Lung (tissue), 12 donors: ENCODE measurements around the gene RETN. TPM values are rescaled to one million over a fixed set of nuclear protein-coding genes. Genes with fewer than 3 reads are reported as not detected.

Experiments used
- ATAC-seq: fragments of 200-7000 bp; cut with Tn5 transposase; one replicate; pipeline ENCODE4 v1.9.1; 2020; ENCODE audit warnings: moderate number of reproducible peaks; ENCODE audit not compliant: insufficient read depth, low FRiP score
- DNase-seq, 3 donors: peaks; one replicate each; pipeline ENCODE4 v3.0.0-alpha.2; 2013 to 2017
- H3K27ac ChIP-seq, 2 donors: one replicate each; pipeline ENCODE4 v1.5.1; 2013; ENCODE audit warnings: mild to moderate bottlenecking in 2 of 2, moderate library complexity in 2 of 2, control low read depth in 1 of 2, inconsistent platforms in 1 of 2, low read depth in 1 of 2, low read length in 1 of 2
- H3K27me3 ChIP-seq, 3 donors: one replicate each; pipeline ENCODE4 v1.5.1; 2013; ENCODE audit warnings: low read length in 2 of 3; ENCODE audit not compliant: control insufficient read depth in 3 of 3, insufficient read depth in 3 of 3
- H3K36me3 ChIP-seq, 4 donors: one replicate each; pipeline ENCODE4 v1.5.1; 2013; ENCODE audit warnings: low read length in 4 of 4, mild to moderate bottlenecking in 1 of 4, moderate library complexity in 1 of 4; ENCODE audit not compliant: control insufficient read depth in 4 of 4, insufficient read depth in 4 of 4
- H3K4me1 ChIP-seq, 5 donors: one replicate each; pipeline ENCODE4 v1.5.1; 2013; ENCODE audit warnings: low read length in 5 of 5, mild to moderate bottlenecking in 2 of 5, moderate library complexity in 1 of 5; ENCODE audit not compliant: control insufficient read depth in 5 of 5, insufficient read depth in 5 of 5
- H3K4me3 ChIP-seq: one replicate; pipeline ENCODE4 v1.5.1; 2013; ENCODE audit warnings: mild to moderate bottlenecking, control low read depth, moderate library complexity
- H3K9ac ChIP-seq, 2 donors: one replicate each; pipeline ENCODE4 v1.5.1; 2013; ENCODE audit warnings: low read length in 2 of 2, control low read depth in 1 of 2; ENCODE audit not compliant: insufficient read depth in 1 of 2
- H3K9me3 ChIP-seq, 4 donors: one replicate each; pipeline ENCODE4 v1.5.1; 2013; ENCODE audit warnings: low read length in 3 of 4, mild to moderate bottlenecking in 1 of 4, moderate library complexity in 1 of 4; ENCODE audit not compliant: control insufficient read depth in 4 of 4, insufficient read depth in 3 of 4
- CTCF ChIP-seq: IDR thresholded peaks from 2 replicates; pipeline ENCODE4 v1.5.1; 2012; ENCODE audit warnings: mild to moderate bottlenecking; ENCODE audit errors: control extremely low read depth, extremely low read depth
- WGBS, 2 donors: extraction: QIAGEN DNeasy Blood & Tissue Kit; methylation state at CpG; one replicate each; pipeline ENCODE4 v1.1.7; 2013; 5-methylcytosine and 5-hydroxymethylcytosine counted together
- polyA plus RNA-seq, 2 donors: library from polyadenylated mRNA; stranded (reverse); fragments of 200-250 nt; gene quantifications; one replicate each; pipeline ENCODE4 v1.2.1, GENCODE V29; 2013
- total RNA-seq, 2 donors: library from RNA; depleted of rRNA in 1 of 2; stranded (reverse); fragments of >200 nt in 1 of 2; gene quantifications; one replicate each; pipeline ENCODE4 v1.2.1, GENCODE V29; 2014 to 2021
- donor health status: control.
- donor health status: control.
- donor health status: Bipolar disorder and iron deficiency.
- donor health status: healthy.
- donor health status: DM: yes; HTN: yes; CAD: no.

RETN gene
- total and polyA plus RNA-seq, 4 donors = 2.9 to 1,168 (median 58.3) TPM

GRCh38 chr19:7625763-7626372 is 43.0 kb upstream of the RETN start:
- peaks cover 14 to 59% (median 25%) of the 10 kb centered on the region in 4 donors for H3K36me3 ChIP-seq
- no peak for DNase-seq
- no peak for ATAC-seq

GRCh38 chr19:7627166-7627565 is 41.7 kb upstream of the RETN start:
- WGBS, 2 donors = 96% methylated on average over 22 to 24 of the region's 24 CpGs
- Histone ChIP-seq H3K27ac (no peak overlapping the region), H3K36me3 (peaks cover 4 to 50% (median 17%) of the 10 kb centered on the region in 4 donors), H3K27me3 (no peaks in the 10 kb centered on the region), H3K9me3 (no peaks in the 10 kb centered on the region), H3K4me3 (no peak overlapping the region), H3K4me1 (peaks cover 7 to 19% (median 12%) of the 10 kb centered on the region in 5 donors), H3K9ac (no peak overlapping the region)
- DNase-seq (no peak), ATAC-seq (no peak)
- TF ChIP-seq CTCF = no peak

More at GRCh38 chr19:7625763-7626372, 43.0 kb upstream of the RETN start:
- Histone ChIP-seq H3K4me3 (no peak overlapping the region), H3K27me3 (no peaks in the 10 kb centered on the region), H3K9ac (no peak overlapping the region), H3K27ac (no peak overlapping the region), H3K4me1 (peaks cover 7 to 18% (median 11%) of the 10 kb centered on the region in 5 donors), H3K9me3 (no peaks in the 10 kb centered on the region)
- no peak for TF ChIP-seq CTCF
- WGBS, 2 donors = 97 to 98% methylated on average over 31 to 34 of the region's 34 CpGs

GRCh38 chr19:7628589-7629311 is 40.1 kb upstream of the RETN start:
- no peaks in the 10 kb centered on the region for H3K9me3 ChIP-seq
- peak overlapping the region; percentile 91 to 95 for H3K9ac ChIP-seq
- ATAC-seq (no peak), DNase-seq (no peak)
- H3K4me1 ChIP-seq = peaks cover 7 to 19% (median 12%) of the 10 kb centered on the region in 5 donors
- WGBS, 2 donors = 5 to 7% methylated on average over 15 of the region's 15 CpGs
- peaks cover 0 to 42% (median 12%) of the 10 kb centered on the region in 4 donors for H3K36me3 ChIP-seq
- H3K27me3 ChIP-seq = no peaks in the 10 kb centered on the region
- TF ChIP-seq CTCF = no peak
- H3K27ac ChIP-seq = peak overlapping the region; percentile 73 to 87
- H3K4me3 ChIP-seq = peak overlapping the region; percentile 80
